ENCODE measurements around the gene MYOCD. TPM values are rescaled to one million over a fixed set of nuclear protein-coding genes. Genes with fewer than 3 reads are reported as not detected.

The MYOCD gene, protein sequence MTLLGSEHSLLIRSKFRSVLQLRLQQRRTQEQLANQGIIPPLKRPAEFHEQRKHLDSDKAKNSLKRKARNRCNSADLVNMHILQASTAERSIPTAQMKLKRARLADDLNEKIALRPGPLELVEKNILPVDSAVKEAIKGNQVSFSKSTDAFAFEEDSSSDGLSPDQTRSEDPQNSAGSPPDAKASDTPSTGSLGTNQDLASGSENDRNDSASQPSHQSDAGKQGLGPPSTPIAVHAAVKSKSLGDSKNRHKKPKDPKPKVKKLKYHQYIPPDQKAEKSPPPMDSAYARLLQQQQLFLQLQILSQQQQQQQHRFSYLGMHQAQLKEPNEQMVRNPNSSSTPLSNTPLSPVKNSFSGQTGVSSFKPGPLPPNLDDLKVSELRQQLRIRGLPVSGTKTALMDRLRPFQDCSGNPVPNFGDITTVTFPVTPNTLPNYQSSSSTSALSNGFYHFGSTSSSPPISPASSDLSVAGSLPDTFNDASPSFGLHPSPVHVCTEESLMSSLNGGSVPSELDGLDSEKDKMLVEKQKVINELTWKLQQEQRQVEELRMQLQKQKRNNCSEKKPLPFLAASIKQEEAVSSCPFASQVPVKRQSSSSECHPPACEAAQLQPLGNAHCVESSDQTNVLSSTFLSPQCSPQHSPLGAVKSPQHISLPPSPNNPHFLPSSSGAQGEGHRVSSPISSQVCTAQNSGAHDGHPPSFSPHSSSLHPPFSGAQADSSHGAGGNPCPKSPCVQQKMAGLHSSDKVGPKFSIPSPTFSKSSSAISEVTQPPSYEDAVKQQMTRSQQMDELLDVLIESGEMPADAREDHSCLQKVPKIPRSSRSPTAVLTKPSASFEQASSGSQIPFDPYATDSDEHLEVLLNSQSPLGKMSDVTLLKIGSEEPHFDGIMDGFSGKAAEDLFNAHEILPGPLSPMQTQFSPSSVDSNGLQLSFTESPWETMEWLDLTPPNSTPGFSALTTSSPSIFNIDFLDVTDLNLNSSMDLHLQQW
- total RNA-seq (2014; rRNA removed; shearing (Covaris generic)), result 3.2 and 4.8 TPM in 2 replicates

DNA sequence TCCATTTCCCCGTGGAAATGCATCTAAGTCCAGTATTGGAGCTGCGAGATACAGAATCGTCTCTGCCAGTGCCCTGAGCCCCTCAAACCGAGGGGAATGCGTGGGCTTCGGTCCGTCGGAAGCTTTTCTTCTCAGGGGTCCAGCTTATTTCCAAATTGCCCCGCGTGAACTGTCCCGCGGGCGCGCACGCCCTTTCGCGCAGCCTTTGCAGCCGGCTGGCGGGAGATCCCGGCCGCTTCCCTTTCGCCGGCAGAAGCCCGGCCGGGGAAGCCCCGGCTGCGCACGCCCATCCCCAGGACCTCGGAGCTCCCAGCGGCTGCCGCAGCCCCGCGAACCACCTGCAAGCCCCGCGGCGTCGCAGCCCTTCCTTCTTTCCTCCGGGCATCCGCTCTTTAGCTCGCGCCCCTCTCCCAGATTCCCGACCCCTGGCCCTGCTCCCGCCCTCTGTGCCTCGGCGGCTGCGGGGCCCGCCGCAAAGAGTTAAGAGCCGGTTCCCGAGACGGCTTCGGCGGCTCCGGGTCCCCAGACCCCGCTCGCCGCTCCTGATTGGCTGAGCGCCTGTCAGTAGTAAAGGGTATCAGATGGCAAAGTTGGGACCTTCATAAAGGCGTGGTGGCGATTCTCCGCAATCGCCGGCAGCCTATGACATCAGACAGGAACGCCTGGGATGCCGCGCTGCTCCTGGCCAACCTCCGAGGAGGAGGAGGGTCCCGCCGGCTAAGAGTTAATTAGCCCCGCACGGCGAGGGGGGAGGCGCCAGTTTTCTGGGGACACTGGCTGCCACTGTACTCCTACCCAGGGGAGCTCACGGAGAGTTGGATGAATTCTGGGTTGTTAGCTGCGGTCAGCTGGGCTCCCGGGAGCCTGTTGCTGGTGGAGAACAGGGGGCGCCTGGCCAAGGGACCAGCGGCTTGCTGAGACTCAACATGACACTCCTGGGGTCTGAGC lies at the start of gene MYOCD:
MYOCD (plus strand) TSS at position 628 of the 948 bp plus-strand sequence; CDS start at position 927, 299 bp downstream.
- peak; percentile 63 to 80 for DNase-seq (ENCODE audit: low read depth in 1 of 2, low spot score in 2 of 2)
- peak within 1 kb of the TSS; percentile 40 for H3K27ac ChIP-seq
- H3K36me3 ChIP-seq, result no peaks in the 10 kb centered on the region

DNA sequence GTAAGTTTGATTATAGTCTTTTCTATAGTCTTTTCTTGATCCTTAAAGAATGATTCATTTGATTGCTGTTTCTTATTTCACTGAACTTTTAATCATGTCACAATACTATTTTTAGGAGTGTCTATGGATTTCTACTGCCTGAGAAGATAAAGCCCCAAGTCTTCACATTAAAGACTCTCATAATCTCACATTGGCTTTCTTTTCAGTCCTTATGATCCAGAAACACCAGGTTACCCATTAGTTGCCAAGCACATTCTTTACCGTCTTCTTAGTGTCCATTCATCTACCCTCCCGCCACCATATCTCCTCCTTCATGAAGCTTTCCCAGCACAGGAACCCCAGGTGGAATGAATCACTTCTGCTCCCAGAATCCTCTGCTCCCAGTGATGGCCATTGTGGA lies 49.5 kb upstream of the MYOCD start:
- DNase-seq (ENCODE audit: low read depth in 1 of 2, low spot score in 2 of 2), result no peak
- H3K27ac ChIP-seq, result no peak overlapping the region
- H3K36me3 ChIP-seq, result no peaks in the 10 kb centered on the region
- H3K4me1 ChIP-seq (replicated peaks), result peaks cover 56% of the 10 kb centered on the region
- H3K27me3 ChIP-seq (replicated peaks), result no peaks in the 10 kb centered on the region
- H3K4me3 ChIP-seq, result no peak overlapping the region
- no peaks in the 10 kb centered on the region for H3K9me3 ChIP-seq (replicated peaks)

More for the DNA sequence above, at the start of gene MYOCD:
- peaks cover 21% of the 10 kb centered on the region for H3K4me1 ChIP-seq (replicated peaks)
- no peaks in the 10 kb centered on the region for H3K27me3 ChIP-seq (replicated peaks)
- H3K4me3 ChIP-seq, result peak within 1 kb of the TSS; percentile 60
- no peaks in the 10 kb centered on the region for H3K9me3 ChIP-seq (replicated peaks)

DNA sequence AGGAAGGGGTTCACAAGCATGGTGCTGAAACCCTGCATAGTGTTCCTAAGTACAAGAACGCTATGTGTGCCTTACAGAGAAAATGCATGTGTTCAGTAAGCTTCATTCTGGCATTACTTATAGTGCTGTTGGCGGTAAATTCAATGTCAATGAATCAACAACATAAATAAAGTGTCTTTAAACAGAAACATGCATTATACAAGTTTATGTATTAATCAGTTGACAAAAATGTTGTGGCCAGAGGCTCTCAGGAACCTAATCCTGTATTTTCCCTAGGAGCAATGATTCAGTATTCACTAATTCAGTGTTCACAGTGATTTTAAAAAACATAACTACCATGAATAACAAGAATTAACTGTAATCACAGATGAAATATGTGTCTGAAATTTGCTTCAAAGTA lies 47.1 kb upstream of the MYOCD start:
- H3K36me3 ChIP-seq, result no peaks in the 10 kb centered on the region
- no peaks in the 10 kb centered on the region for H3K27me3 ChIP-seq (replicated peaks)
- DNase-seq (ENCODE audit: low read depth in 1 of 2, low spot score in 2 of 2), result peak in 1 of 2 experiments; percentile 51
- H3K27ac ChIP-seq, result peak overlapping the region; percentile 50
- no peaks in the 10 kb centered on the region for H3K9me3 ChIP-seq (replicated peaks)
- peaks cover 45% of the 10 kb centered on the region for H3K4me1 ChIP-seq (replicated peaks)
- no peak overlapping the region for H3K4me3 ChIP-seq

DNA sequence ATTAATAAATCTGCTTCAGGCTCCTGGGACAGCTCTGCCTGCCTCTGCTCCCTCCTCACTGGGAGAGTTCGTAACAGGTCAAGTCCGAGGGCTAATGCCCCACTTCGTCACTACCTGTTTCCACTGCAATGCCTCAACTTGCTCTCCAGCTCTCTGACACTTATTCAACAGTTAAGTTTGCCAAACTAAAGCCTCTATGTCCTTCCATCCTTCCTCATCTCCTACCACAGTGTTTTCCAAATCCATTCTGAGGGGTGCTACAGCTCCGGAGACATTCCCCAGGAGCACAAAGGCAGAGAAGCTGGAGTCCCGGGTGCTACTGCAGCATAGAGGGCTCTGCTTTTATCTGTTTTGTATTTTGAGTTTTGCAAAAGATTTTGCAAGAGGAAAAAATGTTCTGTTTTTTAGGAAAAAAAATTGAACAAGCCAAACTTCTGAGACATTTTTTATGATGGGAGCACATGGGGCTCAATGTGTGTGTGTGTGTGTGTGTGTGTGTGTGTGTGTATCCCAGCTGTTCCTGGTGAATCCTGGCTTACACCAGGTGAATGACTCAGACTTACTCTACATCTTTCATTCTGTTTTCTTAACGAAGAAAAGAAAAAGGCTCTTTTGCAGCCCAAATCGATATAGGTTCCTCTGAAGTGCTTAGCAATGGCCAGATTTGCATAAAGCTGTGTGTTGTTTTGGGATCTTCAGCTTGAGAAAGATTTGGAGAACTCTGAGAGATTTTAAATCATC lies 46.1 kb upstream of the MYOCD start:
- Histone ChIP-seq H3K27ac (peak overlapping the region; percentile 50), H3K4me1 (replicated peaks) (peaks cover 39% of the 10 kb centered on the region), H3K27me3 (replicated peaks) (no peaks in the 10 kb centered on the region), H3K9me3 (replicated peaks) (no peaks in the 10 kb centered on the region), H3K36me3 (no peaks in the 10 kb centered on the region), H3K4me3 (no peak overlapping the region)
- peak in 1 of 2 experiments; percentile 31 for DNase-seq (ENCODE audit: low read depth in 1 of 2, low spot score in 2 of 2)

DNA sequence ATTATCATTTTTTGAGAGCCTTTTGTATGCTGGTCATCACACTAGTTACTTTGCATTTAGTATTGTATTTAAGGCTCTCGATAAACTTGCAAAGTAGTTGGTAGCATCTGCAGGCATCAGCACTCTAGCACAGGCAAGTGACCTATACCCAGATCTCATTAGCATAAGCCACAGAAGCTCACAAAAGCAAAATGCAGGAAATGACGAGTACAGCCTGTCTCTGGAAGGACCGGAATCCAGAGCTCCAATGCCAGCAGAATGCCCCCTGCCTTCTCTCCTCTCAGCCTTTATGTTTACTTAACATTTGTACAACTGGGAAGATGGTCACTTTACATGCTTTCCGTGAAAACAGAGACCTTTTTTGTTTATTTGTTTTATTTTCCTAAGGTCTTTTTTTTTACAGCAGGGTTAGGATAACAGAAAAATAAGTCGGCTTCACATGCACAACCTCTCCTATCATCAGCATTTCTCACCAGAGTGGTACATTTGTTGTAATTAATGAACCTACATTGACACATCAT lies 45.4 kb upstream of the MYOCD start:
- peak overlapping the region; percentile 50 for H3K27ac ChIP-seq
- peak; percentile 75 to 82 for DNase-seq (ENCODE audit: low read depth in 1 of 2, low spot score in 2 of 2)
- H3K4me1 ChIP-seq (replicated peaks), result peaks cover 39% of the 10 kb centered on the region
- H3K9me3 ChIP-seq (replicated peaks), result no peaks in the 10 kb centered on the region
- H3K27me3 ChIP-seq (replicated peaks), result no peaks in the 10 kb centered on the region
- H3K4me3 ChIP-seq, result no peak overlapping the region
- no peaks in the 10 kb centered on the region for H3K36me3 ChIP-seq

DNA sequence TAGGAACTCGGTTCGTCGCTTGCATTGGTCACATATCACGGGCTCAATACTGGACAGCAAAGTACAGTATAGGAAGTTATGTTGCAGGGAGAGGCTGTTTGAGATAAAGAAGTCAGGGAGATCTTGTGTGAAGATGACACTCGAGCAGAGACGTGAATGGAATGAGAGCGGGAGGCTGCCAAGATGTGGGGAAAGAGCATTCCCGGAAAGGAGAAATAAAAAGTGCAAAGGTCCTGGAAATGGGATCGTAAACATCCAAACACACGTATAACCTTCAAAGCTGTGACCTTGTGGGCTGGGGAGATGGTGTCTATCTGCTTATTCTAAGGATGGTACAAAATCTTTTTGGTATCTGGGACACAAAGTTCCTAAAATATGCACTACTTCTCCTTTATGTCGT lies 43.0 kb upstream of the MYOCD start:
- Histone ChIP-seq H3K9me3 (replicated peaks) (no peaks in the 10 kb centered on the region), H3K36me3 (no peaks in the 10 kb centered on the region), H3K27ac (no peak overlapping the region), H3K4me1 (replicated peaks) (peaks cover 56% of the 10 kb centered on the region), H3K4me3 (no peak overlapping the region), H3K27me3 (replicated peaks) (no peaks in the 10 kb centered on the region)
- no peak for DNase-seq (ENCODE audit: low read depth in 1 of 2, low spot score in 2 of 2)

DNA sequence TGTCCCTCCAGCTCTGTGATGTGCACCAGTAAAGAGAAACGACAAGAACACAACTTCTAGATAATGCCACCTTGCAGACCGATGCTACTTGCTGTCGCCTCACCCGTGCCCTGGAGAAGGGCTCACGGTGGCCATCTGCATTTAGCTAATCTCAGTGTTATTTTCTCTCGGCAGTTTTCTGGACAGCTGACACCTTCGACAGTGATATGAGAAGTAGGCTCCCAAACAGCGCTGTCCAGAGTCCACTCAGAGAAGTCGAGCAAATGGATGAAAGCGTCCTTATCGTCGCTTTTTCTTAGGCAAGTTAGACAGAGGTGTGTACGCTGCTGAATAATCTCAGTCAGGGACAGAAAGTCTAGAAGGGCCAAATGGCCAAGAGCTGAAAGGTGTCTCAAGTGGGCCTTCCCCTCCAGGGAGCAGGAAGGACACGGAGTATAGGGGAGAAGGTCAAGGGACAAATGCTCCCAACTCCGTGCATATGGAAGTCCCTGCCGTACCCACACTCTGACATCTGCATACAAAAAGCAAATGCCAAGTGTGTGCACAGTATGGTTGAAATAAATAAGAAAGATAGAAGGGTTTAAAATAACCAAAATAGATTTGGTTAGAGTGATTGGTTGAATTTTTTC lies 42.4 kb upstream of the MYOCD start:
- Histone ChIP-seq H3K4me3 (no peak overlapping the region), H3K27ac (no peak overlapping the region), H3K4me1 (replicated peaks) (peaks cover 56% of the 10 kb centered on the region), H3K9me3 (replicated peaks) (no peaks in the 10 kb centered on the region), H3K36me3 (no peaks in the 10 kb centered on the region), H3K27me3 (replicated peaks) (no peaks in the 10 kb centered on the region)
- no peak for DNase-seq (ENCODE audit: low read depth in 1 of 2, low spot score in 2 of 2)

DNA sequence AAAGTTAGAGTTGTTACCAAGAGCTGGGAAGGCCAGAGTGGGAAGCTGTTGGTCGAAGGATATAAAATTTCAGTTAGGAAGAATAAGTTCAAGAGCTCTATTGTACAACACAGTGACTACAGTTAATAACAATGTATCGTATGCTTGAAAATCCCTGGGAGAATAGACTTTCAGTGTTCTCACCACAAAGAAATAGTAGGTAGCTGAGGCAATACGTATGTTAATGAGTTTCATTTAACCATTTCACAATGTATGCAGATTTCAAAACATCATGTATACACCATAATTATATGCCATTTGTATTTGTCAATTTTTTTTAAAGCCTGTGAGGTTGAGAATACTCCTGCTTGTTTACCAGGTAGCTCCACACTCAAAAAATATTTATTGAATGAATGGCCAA lies 41.5 kb upstream of the MYOCD start:
- DNase-seq (ENCODE audit: low read depth in 1 of 2, low spot score in 2 of 2), result no peak
- Histone ChIP-seq H3K4me3 (no peak overlapping the region), H3K27me3 (replicated peaks) (no peaks in the 10 kb centered on the region), H3K36me3 (no peaks in the 10 kb centered on the region), H3K27ac (no peak overlapping the region), H3K4me1 (replicated peaks) (peaks cover 55% of the 10 kb centered on the region), H3K9me3 (replicated peaks) (no peaks in the 10 kb centered on the region)

DNA sequence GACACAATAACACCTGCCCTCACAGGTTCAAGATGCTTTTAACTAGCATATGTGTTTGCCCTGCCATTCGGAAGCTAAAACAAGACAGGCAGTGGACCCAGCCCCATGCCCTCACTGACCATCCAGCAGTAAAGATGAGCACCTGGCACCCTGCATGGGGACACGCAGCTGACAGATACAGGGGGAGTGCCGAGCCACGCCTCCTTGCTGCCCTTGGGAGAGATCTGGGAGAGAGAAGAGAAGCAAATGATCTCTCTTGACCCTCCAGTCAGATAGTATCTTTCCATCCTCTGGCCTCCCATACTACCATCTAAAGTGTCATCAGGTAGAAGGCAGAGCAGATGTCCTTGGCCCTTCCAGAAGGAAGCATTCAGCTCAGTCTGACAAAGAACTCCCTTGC lies 40.6 kb upstream of the MYOCD start:
- H3K36me3 ChIP-seq, result no peaks in the 10 kb centered on the region
- H3K27me3 ChIP-seq (replicated peaks), result no peaks in the 10 kb centered on the region
- H3K4me1 ChIP-seq (replicated peaks), result peaks cover 46% of the 10 kb centered on the region
- no peak overlapping the region for H3K27ac ChIP-seq
- H3K9me3 ChIP-seq (replicated peaks), result no peaks in the 10 kb centered on the region
- no peak overlapping the region for H3K4me3 ChIP-seq
- DNase-seq (ENCODE audit: low read depth in 1 of 2, low spot score in 2 of 2), result no peak

DNA sequence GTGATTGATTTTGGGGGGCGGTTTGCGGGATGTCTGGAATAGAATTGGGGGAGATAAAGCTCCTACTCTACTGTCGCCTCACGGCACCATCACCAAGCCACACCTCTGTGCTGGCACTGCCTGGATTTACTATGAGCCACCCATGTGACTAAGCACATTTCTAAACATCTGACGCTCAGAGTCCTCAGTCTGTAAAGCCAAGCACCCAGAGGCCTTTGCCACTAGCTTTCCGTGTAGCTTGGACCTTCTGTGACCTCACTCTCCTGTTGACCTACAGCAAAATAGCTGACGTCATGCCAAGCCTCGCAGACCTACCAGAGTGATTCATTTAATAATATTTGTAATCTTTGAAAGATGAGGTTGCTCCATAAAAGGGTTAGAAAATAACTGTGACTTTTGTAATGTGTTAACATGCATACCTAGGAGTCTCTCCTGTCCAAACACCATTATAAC lies 38.5 kb upstream of the MYOCD start:
- no peaks in the 10 kb centered on the region for H3K36me3 ChIP-seq
- H3K9me3 ChIP-seq (replicated peaks), result no peaks in the 10 kb centered on the region
- H3K27ac ChIP-seq, result peak overlapping the region; percentile 99
- H3K27me3 ChIP-seq (replicated peaks), result no peaks in the 10 kb centered on the region
- H3K4me1 ChIP-seq (replicated peaks), result peaks cover 35% of the 10 kb centered on the region
- no peak overlapping the region for H3K4me3 ChIP-seq
- peak; percentile 95 to 96 for DNase-seq (ENCODE audit: low read depth in 1 of 2, low spot score in 2 of 2)

DNA sequence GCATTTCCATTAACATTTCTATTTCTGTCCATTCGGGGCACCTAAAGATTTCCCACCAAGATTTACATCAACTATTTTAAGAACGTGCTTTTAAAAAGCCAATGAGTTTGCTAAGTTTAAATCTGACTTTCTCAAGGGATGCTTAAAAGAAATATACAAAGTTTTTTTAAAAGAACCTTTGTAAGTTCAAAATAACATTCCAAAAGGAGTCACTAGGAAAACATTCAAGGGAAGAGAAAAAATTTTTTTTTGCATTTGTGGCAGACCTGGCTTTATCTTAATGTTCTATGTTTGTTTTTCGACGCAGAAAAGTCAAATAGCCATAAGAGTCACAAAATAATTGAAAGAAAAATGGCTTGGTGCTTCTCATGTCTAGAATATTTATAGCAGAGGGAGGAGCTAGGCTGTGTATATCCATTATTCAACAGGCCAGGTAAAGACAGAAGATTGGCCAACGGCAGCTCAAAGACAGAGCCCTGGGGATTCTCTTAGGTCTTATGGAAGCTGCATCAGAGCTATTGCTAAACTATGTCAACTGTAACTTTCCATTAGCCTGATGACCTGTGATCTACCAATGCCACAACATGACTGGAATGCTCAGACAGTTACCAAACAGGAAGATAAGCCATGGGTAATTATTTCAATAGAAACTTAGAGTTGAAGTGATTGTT lies 37.8 kb upstream of the MYOCD start:
- Histone ChIP-seq H3K4me1 (replicated peaks) (peaks cover 35% of the 10 kb centered on the region), H3K9me3 (replicated peaks) (no peaks in the 10 kb centered on the region), H3K36me3 (no peaks in the 10 kb centered on the region), H3K27me3 (replicated peaks) (no peaks in the 10 kb centered on the region), H3K4me3 (no peak overlapping the region), H3K27ac (peak overlapping the region; percentile 99)
- peak; percentile 48 to 88 for DNase-seq (ENCODE audit: low read depth in 1 of 2, low spot score in 2 of 2)

All from SJSA1 (cell line).